Heart left ventricle (tissue), 13 donors: ENCODE data around the gene LRP2BP.

Experiments used
- POLR2A ChIP-seq, 2 donors: fragments of 450-650 bp; IDR thresholded peaks; one replicate each; pipeline ENCODE4 v1.6.1; 2017; ENCODE audit warnings: antibody characterized with exemption in 2 of 2, mild to moderate bottlenecking in 2 of 2, moderate library complexity in 2 of 2
- TF ChIP-seq, protein P1 (sequence below), 12 donors: fragments of 200-600 bp; sonication (generic) in 4 of 12; IDR thresholded peaks; one replicate each; pipeline versions ENCODE4 v1.5.0 to v1.8.0; 2018 to 2022; ENCODE audit warnings: antibody characterized with exemption in 12 of 12, mild to moderate bottlenecking in 5 of 12
- donor health status: ischemic (EF 13 %, LVEDD 7.1; RV severe dilation, severe dysfunction).
- donor health status: DM: no; HTN: yes; CAD: no.
- donor health status: DM: no; HTN: no; CAD: no.
- donor health status: ischemic (EF 25% LVEDD 6.9; RV normal size, moderate dysfunction).
- donor health status: ischemic (EF 25% LVEDD 5.7; RV mildly dilated, moderate dysfunction).
- donor health status: ischemic (EF 35%, LVEDD 5.7; RV mildly dilated, moderate dysfunction).
- donor health status: nonischemic (EF 11% LVEDD 7.7; RV severe dilation, severe dysfunction).
- donor health status: DM: yes; HTN: yes; CAD: no.
- donor health status: PGD.
- donor health status: ischemic (EF 29% LVEDD 5.4; RV normal size, mild dysfunction).
- donor health status: nonischemic (EF 23%, LVEDD 6.1; RV moderate dilation, normal function).

DNA sequence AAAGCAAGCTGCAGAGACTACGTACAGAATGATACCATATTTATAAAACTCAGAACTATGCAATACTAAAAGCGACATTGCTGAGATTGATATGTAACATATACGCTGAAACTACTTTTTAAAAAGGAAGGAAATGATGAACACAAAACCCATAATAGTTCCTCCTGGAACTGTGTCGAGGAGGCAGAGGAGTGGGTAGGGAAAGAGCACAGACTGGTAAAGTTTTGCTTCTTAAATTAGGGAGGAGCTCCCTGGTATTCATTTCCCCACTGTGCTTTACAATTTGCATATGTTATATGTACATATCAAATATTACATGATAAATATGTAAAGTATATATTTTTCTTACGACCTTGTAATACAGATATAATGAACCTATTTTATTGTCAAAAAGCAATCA is 16.1 kb upstream of the LRP2BP start:
- TF ChIP-seq, protein P1, sequence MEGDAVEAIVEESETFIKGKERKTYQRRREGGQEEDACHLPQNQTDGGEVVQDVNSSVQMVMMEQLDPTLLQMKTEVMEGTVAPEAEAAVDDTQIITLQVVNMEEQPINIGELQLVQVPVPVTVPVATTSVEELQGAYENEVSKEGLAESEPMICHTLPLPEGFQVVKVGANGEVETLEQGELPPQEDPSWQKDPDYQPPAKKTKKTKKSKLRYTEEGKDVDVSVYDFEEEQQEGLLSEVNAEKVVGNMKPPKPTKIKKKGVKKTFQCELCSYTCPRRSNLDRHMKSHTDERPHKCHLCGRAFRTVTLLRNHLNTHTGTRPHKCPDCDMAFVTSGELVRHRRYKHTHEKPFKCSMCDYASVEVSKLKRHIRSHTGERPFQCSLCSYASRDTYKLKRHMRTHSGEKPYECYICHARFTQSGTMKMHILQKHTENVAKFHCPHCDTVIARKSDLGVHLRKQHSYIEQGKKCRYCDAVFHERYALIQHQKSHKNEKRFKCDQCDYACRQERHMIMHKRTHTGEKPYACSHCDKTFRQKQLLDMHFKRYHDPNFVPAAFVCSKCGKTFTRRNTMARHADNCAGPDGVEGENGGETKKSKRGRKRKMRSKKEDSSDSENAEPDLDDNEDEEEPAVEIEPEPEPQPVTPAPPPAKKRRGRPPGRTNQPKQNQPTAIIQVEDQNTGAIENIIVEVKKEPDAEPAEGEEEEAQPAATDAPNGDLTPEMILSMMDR (IDR thresholded peaks at IDR 0.05): no peak
- TF ChIP-seq POLR2A (IDR thresholded peaks at IDR 0.05): no peak
